GM20000 (cell line): ENCODE data around the gene SELENOM.

Experiments used
- DNase-seq: peaks from one replicate; pipeline ENCODE4 v3.0.0; 2012; ENCODE audit warnings: low spot score
- TF ChIP-seq, protein P1 (sequence below): IDR thresholded peaks from 2 replicates; pipeline ENCODE4 v1.5.1; 2012; ENCODE audit warnings: mild to moderate bottlenecking, control low read depth; ENCODE audit errors: extremely low read depth, missing control alignments

The SELENOM gene

DNA sequence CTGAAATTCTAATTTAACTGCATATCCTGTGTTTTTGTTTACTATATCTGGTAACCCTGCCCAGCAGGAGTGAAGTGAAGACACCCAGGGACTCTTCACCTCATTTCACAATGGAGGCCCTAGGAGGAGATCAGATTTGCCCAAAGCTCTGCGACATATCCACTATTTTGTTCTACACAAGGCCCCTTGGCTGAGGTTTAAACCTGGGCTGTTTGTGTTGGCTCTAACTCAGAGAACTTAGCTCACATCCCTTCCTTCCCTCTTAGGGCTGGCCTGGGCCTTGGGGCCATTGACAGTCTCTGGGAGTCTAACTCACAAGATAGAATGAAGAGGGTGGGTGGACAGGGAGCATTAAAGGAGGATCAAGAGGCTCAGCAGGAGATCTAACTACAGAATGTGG lies 41.1 kb upstream of the SELENOM start:
- DNase-seq, result no peak
- TF ChIP-seq, protein P1, sequence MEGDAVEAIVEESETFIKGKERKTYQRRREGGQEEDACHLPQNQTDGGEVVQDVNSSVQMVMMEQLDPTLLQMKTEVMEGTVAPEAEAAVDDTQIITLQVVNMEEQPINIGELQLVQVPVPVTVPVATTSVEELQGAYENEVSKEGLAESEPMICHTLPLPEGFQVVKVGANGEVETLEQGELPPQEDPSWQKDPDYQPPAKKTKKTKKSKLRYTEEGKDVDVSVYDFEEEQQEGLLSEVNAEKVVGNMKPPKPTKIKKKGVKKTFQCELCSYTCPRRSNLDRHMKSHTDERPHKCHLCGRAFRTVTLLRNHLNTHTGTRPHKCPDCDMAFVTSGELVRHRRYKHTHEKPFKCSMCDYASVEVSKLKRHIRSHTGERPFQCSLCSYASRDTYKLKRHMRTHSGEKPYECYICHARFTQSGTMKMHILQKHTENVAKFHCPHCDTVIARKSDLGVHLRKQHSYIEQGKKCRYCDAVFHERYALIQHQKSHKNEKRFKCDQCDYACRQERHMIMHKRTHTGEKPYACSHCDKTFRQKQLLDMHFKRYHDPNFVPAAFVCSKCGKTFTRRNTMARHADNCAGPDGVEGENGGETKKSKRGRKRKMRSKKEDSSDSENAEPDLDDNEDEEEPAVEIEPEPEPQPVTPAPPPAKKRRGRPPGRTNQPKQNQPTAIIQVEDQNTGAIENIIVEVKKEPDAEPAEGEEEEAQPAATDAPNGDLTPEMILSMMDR, result no peak

DNA sequence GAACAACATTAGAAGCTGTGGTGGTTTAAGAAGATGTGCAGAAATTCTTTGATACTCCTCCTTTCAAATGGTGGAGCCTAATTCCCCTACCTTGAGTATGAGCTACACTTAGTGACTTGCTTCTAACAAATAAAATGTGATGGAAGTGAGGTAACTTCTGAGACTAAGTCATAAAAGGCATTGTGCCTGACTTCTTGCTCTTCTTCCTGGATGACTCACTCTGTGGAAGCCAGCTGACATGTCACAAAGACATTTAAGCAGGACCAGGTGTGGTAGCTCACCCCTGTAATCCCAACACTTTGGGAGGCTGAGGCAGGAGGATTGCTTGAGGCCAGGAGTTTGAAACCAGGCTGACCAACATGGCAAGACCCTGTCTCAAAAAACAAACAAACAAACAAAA lies 36.9 kb upstream of the SELENOM start:
- TF ChIP-seq, protein P1, result no peak
- DNase-seq, result no peak

DNA sequence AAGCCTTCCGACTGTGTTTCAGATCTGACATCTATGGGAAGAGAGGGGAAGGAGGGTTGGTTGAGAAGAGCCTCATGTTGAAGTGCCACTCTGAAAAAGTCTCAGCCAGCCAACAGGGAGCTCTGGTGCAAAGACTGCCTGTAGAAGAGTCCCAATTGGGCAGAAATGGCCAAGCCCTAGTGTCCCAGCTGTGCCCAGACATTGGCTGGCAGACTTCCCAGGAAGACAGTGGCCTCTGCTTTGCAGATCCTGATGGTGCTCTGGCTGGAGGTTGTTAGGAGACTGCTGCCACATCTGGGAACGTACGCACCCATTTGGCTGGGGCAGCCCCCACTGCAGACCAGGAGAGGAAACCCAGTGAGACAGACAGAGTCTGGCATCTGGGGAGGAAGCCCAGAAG lies 36.2 kb upstream of the SELENOM start:
- TF ChIP-seq, protein P1, result no peak
- no peak for DNase-seq

DNA sequence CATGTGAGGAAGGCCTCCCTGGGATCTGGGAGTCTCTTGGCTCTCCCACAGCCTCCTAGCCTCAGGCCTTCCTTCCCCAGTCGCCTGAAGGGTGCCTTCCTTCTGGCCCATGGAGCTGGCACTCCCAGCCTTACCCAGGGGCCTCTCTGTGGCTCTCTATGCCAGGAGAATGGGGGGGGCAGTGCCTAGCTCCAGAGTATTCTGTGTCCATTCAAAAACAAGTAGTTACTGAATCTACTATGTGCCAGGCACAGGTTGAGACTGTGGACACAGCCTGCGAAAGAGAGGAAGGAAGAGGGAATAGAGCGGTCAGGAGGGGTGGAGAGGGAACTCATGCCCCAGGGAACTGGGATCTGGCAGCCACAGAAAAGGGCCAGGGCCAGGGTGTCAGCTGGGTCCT lies 35.7 kb upstream of the SELENOM start:
- DNase-seq, result no peak
- TF ChIP-seq, protein P1, result no peak

DNA sequence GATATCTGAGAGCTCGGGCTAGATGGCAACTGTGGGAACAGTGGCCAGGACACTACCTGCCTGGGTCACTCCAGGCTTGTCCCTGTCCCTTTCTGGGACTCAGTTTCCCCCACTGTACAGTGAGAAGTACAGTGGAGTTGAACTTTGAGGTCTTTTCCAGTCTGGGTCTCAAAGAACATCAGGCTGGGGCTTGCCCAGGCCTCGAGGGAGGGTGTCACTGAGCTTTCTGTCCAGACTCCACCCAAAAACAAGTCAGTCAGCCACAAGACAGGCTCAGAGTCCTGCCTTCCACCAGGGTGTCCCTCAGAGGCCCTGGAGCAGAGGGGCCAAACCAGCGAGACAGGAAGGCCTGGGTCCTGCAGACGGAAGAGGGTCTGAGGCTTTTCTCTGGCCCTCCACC lies 34.9 kb upstream of the SELENOM start:
- DNase-seq, result no peak
- TF ChIP-seq, protein P1, result no peak

DNA sequence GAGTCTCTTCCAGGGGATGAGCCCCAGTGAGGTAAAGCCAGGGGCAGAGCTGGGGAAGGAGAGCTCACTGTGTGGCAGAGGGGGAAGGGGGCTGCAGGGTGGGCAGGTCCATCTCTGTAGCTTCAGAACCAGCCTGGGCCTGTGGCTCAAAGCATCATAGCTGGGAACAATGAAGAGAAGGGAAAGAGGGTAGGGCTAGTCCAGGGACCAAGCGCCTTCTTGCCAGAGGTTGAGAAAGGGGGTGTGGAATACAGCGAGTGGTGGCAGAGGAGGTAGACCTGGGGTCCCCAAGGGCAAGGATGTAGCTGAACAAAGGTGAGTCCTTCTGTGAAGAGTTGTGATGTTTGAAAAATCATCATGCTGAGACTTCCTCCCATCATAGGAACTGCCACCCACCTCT lies 34.2 kb upstream of the SELENOM start:
- DNase-seq, result no peak
- TF ChIP-seq, protein P1, result no peak

DNA sequence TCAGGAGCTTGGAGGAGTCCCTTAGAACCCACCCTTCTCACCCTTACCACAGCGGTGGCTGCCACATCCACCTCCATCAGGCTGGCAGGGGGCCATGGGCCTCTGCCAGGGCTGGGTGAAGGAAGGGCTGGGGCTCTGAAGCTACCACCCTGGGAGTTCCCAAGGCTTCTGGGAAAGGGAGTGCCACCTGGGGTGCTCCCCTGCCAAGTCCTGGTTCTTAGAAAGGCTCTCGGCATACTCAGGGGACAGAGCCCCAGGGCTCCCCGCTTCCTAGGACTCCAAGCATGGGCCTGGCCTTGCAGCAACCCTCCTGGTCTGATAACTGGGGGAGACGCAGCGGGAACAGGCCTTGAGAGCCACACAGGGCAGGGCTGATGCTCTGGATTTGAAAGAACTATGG lies 33.4 kb upstream of the SELENOM start:
- TF ChIP-seq, protein P1, result no peak
- DNase-seq, result no peak
